GM19438 (cell line): ENCODE results near the gene ZNF827.

Experiments
- ATAC-seq: cut with Tn5 transposase; IDR thresholded peaks from one replicate; pipeline ENCODE4 v1.9.1; 2021; ENCODE audit warnings: low read depth; ENCODE audit not compliant: unreplicated experiment

Gene ZNF827

GRCh38 chr4:145829629-145830395 lies 108.8 kb downstream of the ZNF827 start:
- peak; percentile 69 for ATAC-seq

GRCh38 chr4:145828802-145829485 lies 109.7 kb downstream of the ZNF827 start:
- ATAC-seq = peak; percentile 60

- no peak for ATAC-seq
Observed at GRCh38 chr4:145827885-145828284, 110.7 kb downstream of the ZNF827 start.

GRCh38 chr4:145825255-145825654 lies 113.4 kb downstream of the ZNF827 start:
- ATAC-seq = no peak

GRCh38 chr4:145824463-145824862 lies 114.2 kb downstream of the ZNF827 start:
- no peak for ATAC-seq

- ATAC-seq = peak; percentile 37
Observed at GRCh38 chr4:145823743-145824142, 114.9 kb downstream of the ZNF827 start.

- no peak for ATAC-seq
Observed at GRCh38 chr4:145822581-145822980, 116.0 kb downstream of the ZNF827 start.

GRCh38 chr4:145822181-145822580 lies 116.4 kb downstream of the ZNF827 start:
- ATAC-seq = no peak

- ATAC-seq = no peak
Observed at GRCh38 chr4:145821766-145822165, 116.9 kb downstream of the ZNF827 start.

GRCh38 chr4:145820407-145820806 lies 118.2 kb downstream of the ZNF827 start:
- ATAC-seq = no peak

- ATAC-seq = no peak
Observed at GRCh38 chr4:145819853-145820181, 118.8 kb downstream of the ZNF827 start.

GRCh38 chr4:145819101-145819852 lies 119.3 kb downstream of the ZNF827 start:
- ATAC-seq = no peak

GRCh38 chr4:145818011-145818410 lies 120.6 kb downstream of the ZNF827 start:
- ATAC-seq = no peak

- no peak for ATAC-seq
Observed at GRCh38 chr4:145816091-145816490, 122.5 kb downstream of the ZNF827 start.

GRCh38 chr4:145815626-145816025 lies 123.0 kb downstream of the ZNF827 start:
- no peak for ATAC-seq

GRCh38 chr4:145815027-145815612 lies 123.5 kb downstream of the ZNF827 start:
- ATAC-seq = no peak

- no peak for ATAC-seq
Observed at GRCh38 chr4:145814246-145814645, 124.4 kb downstream of the ZNF827 start.

- ATAC-seq = no peak
Observed at GRCh38 chr4:145812919-145813318, 125.7 kb downstream of the ZNF827 start.

GRCh38 chr4:145808848-145809512 lies 129.6 kb downstream of the ZNF827 start:
- no peak for ATAC-seq

GRCh38 chr4:145808021-145808650 lies 130.5 kb downstream of the ZNF827 start:
- ATAC-seq = peak; percentile 42
